T-helper 22 cell (primary cell): ENCODE measurements around the gene TAX1BP3.

Experiments used
- DNase-seq: peaks from one replicate; pipeline ENCODE4 v3.0.0-alpha.2; 2020; ENCODE audit warnings: low read depth

TAX1BP3 gene

GRCh38 chr17:3626831-3627768 lies 41.3 kb downstream of the TAX1BP3 start:
- DNase-seq: no peak

- DNase-seq: no peak
Measured at GRCh38 chr17:3622977-3623594, 45.3 kb downstream of the TAX1BP3 start.

- no peak for DNase-seq
Measured at GRCh38 chr17:3621146-3621720, 47.1 kb downstream of the TAX1BP3 start.

- DNase-seq: no peak
Measured at GRCh38 chr17:3615160-3615870, 53.1 kb downstream of the TAX1BP3 start.

GRCh38 chr17:3613124-3613523 lies 55.3 kb downstream of the TAX1BP3 start:
- DNase-seq: no peak
